K562 treated with DMSO at 1 percent for 4 hours (cell line): ENCODE data around the gene RASSF7. TPM values are rescaled to one million over a fixed set of nuclear protein-coding genes. Genes with fewer than 3 reads are reported as not detected.

ENCODE experiments used
- total RNA-seq: library from RNA; unstranded; fragments of 300-600 nt; gene quantifications from 2 replicates; pipeline ENCODE4 v1.2.3, GENCODE V29; 2022; ENCODE audit not compliant: insufficient read depth

RASSF7 gene
- 41.0 and 43.1 TPM in 2 replicates for total RNA-seq

DNA sequence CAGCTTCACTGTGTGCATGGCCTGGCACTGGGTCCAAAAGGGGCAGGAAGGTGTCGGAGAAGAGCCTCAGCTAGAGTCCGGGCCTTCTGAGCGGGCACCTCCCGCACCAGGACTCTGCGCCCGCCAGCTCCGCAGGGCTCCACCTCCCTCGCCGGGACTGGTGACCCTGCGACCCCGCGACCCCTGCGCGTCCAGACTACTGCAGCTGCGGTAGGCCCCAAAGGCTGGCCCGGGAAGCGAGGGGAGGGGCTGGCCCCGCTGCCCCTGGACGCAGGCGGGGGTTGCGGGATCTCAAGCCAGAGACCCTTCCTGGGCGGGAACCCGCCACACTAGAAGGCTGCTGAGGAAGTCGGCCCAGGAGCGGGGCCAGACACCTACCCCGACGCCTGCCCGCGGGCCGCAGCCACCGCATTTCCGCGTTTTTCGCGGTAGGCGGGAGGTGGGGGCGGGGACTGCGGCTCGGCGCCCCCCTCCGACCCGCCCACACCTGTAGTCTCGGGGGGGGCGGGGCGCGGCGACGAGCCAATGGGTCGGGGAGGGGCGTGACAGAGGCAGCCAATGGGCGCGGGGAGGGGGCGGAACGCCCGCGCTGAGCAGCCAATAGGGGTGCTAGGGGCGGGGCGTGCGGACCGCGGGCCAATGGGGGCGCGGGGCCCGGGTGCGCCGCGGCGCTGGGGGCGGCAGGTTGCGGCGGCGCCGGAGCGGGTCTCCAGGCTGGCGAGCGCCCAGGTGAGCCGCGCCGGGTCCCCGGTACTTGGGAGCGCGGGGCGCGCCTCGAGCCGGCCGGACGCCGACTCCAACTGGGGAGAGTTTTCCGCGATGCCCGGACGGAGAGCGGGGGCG is at the start of gene RASSF7, which contains the start of gene LMNTD2:
RASSF7 (plus strand) TSS at position 666 of the 843 bp plus-strand sequence. CDS start 799 bp downstream, outside the sequence.
LMNTD2 (minus strand) TSS at position 434 of the 843 bp plus-strand sequence; CDS start at position 412, 22 bp downstream.

DNA sequence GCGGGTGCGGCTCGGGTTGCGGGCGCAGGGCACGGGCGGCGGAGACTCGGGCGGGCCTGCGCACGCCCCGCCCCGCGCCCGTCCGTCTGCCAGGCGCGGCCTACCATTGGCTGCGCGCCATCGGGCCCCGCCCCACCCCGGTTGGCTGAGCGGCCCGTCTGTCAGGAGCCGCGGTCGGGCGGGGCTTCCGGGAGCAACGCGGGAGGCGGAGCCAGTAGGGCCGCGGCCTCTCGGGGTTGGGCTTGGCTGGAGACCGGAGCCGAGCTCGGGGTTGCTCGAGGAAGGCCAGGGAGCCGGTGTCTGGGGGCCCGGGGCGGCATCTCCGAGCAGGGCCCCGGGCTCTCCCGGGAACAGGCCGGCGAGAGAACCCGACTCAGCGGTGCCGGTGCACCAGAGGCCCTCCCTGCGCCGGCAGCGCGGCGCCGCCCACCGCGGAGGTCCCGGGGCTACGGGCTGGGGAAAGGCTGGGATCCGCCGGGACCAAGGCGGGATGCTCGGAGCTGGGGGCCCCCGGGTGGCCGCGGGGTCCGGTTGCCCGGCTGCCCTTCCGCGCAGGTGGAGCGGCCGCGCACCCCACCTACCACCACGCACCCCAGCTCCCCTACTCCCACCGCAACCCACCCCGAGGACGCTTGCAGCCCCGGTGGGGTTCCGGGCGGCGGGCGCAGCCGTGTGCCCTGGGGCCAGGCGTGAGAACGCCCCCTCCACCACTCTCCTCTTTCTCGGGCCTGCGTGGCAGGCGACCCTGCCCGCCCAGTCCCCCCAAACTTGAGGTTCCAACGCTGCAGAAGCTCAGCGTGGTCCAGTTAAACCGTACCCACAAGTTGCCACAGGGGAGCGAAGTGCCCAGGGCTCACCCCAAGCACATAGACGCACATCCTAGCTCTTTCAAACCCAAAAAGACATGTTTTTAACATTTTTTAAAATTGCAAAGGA is 25.0 kb upstream of the RASSF7 start, which contains the start of gene HRAS:
HRAS (minus strand) TSS at position 58 of the 936 bp plus-strand sequence.

DNA sequence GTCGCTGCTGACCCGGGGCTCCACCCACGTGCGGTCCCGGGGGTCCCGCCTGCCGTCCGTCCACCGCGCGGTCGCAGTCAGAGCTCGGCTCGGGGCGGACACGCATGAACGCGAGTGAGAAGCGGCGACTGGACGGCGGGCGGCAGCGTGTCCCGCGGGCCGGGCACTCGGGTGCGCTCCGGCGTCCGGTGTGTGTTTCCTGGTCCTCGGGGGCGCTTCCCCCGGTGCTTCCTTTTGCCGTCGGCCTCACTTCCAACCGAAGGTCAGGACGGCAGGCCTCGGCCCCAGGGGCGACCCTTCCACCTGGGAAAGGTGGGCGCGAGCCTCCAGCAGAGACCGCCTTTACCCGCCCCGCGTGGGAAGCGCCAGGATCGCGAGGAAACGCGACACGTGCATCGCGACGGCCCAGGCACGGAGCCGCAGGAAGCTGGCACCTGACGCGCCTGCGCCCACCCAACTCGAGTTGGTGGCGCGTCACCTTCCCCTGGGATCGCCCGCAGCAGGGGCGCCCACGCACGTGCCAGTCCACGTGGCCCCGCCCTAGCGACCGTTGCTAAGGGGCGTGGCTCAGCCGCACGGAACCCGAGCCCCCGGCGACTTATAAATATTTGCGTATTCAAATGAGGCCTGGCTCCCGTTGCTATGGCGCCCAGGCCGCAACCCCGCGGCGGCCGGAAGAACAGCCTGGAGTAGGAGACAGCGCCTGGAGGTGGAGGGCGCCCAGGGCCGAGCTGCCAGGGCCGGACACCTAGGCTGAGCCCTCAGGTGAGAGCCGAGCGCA is 23.7 kb upstream of the RASSF7 start, which contains the start of gene LRRC56:
LRRC56 (plus strand) TSS at position 687 of the 781 bp plus-strand sequence. CDS start 3,158 bp downstream, outside the sequence.

DNA sequence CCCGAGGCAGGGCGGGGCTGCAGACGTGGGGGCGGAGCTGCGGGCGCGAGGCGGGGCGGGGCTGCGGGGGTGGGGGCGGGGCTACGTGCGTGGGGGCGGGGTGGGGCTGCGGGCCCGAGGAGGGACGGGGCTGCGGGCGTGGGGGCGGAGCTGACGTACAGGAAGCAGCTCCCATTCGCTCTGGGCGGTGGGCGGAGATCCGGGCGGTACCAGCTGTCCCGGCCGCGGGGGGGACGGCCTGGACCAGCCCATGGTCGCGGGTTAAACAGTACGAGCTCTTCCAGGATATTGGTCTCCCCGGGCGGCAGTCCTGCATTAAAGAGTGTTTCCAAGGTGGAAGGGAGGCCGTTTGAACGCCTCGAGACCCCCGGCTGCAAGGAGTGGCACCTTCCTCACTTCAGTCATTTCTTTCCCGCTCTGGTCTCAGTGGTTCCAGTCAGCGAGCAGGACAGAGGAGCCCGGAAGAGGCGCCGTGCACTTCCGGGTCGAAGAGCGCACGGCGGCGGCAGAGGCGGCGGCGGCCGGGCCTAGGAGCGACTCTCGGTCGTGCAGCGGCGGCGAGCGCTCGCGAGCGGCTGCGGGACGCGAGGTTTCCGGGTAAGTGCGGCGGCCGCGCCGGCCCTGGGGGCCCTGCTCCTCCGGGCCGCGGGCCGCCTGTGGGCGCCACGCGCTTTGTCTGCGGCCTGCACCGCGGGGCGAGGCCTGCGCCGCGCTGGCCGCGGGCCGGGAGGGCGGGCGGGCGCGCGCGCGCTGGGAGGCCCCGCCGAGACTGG is 15.4 kb downstream of the RASSF7 start, which contains the start of gene PHRF1:
PHRF1 (plus strand) TSS at position 475 of the 773 bp plus-strand sequence. CDS start 5,043 bp downstream, outside the sequence.

Other genes with a start within 250 kb of the RASSF7 start
- 779 and 784 TPM in 2 replicates for gene IFITM1, start 246.9 kb upstream of the RASSF7 start, total RNA-seq
- gene IFITM3, start 240.1 kb upstream of the RASSF7 start, total RNA-seq, result 284 and 320 TPM in 2 replicates
- gene B4GALNT4, start 191.5 kb upstream of the RASSF7 start, total RNA-seq, result 16.5 and 25.5 TPM in 2 replicates
- gene PKP3, start 166.8 kb upstream of the RASSF7 start, total RNA-seq, result 59.2 and 64.0 TPM in 2 replicates
- gene SIGIRR, start 146.0 kb upstream of the RASSF7 start, total RNA-seq, result 136 and 148 TPM in 2 replicates
- 9.7 and 16.7 TPM in 2 replicates for gene ANO9, start 119.0 kb upstream of the RASSF7 start, total RNA-seq
- 45.6 and 53.9 TPM in 2 replicates for gene PTDSS2, start 110.7 kb upstream of the RASSF7 start, total RNA-seq
- 227 and 244 TPM in 2 replicates for gene RNH1, start 53.7 kb upstream of the RASSF7 start, total RNA-seq
- gene HRAS, start 25.4 kb upstream of the RASSF7 start, total RNA-seq, result 34.8 and 44.7 TPM in 2 replicates
- 2.4 and 3.2 TPM in 2 replicates for gene LRRC56, start 23.4 kb upstream of the RASSF7 start, total RNA-seq
- 4.5 and 5.5 TPM in 2 replicates for gene LMNTD2, start 232 bp upstream of the RASSF7 start, total RNA-seq
- 11.7 and 15.2 TPM in 2 replicates for gene PHRF1, start 15.5 kb downstream of the RASSF7 start, total RNA-seq
- gene IRF7, start 55.0 kb downstream of the RASSF7 start, total RNA-seq, result 31.7 and 39.7 TPM in 2 replicates
- not detected in 2 replicates for gene CDHR5, start 64.0 kb downstream of the RASSF7 start, total RNA-seq
- gene SCT, start 66.2 kb downstream of the RASSF7 start, total RNA-seq, result not detected in 2 replicates
- 1.4 TPM in 1 of 2 replicates, not detected in the other for gene DRD4, start 76.3 kb downstream of the RASSF7 start, total RNA-seq
- 59.9 TPM in 2 replicates for gene DEAF1, start 134.3 kb downstream of the RASSF7 start, total RNA-seq
- gene TMEM80, start 134.8 kb downstream of the RASSF7 start, total RNA-seq, result 22.2 and 31.1 TPM in 2 replicates
- 6.0 and 9.8 TPM in 2 replicates for gene EPS8L2, start 145.3 kb downstream of the RASSF7 start, total RNA-seq
- gene TALDO1, start 186.5 kb downstream of the RASSF7 start, total RNA-seq, result 697 and 710 TPM in 2 replicates
- 42.0 and 45.9 TPM in 2 replicates for gene GATD1, start 216.5 kb downstream of the RASSF7 start, total RNA-seq
- gene CEND1, start 229.1 kb downstream of the RASSF7 start, total RNA-seq, result 0.40 TPM in 1 of 2 replicates, not detected in the other
- 27.7 and 36.2 TPM in 2 replicates for gene SLC25A22, start 237.3 kb downstream of the RASSF7 start, total RNA-seq
- 19.8 and 23.6 TPM in 2 replicates for gene PIDD1, start 244.3 kb downstream of the RASSF7 start, total RNA-seq
- gene RPLP2, start 249.0 kb downstream of the RASSF7 start, total RNA-seq, result 1,747 and 1,782 TPM in 2 replicates